ENCODE data around the gene EIF4A3.

DNA sequence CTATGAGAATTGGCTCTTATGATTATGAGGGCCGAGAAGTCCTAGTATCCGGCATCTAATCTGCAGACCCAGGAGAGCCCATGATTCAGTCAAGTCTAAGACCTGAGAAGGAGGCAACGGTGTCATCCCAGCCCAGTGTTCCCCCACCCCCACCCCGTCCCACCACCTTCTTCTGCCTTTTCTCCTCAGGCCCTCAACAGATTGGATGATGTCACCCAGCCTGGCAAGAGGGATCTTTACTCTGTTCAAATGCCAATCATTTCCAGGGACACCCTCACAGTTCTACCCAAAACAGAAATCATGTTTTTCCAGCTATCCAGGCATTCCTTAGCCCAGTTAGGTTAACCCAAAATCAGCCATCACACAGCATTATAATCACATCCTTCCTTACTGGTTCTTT, 55.6 kb downstream of the EIF4A3 start:
- TF ChIP-seq FOXA1 (IDR thresholded peaks at IDR 0.05), result no peak
- no peak for TF ChIP-seq SP1 (IDR thresholded peaks at IDR 0.05)
- TF ChIP-seq FOXM1 (IDR thresholded peaks at IDR 0.05; ENCODE audit: borderline replicate concordance), result no peak
- no peak for TF ChIP-seq SUZ12 (IDR thresholded peaks at IDR 0.05)
